HCT116 (cell line): ENCODE results near the gene PARP9. TPM values are rescaled to one million over a fixed set of nuclear protein-coding genes. Genes with fewer than 3 reads are reported as not detected.

Source experiments
- ATAC-seq: fragments of 200-7000 bp; cut with Tn5 transposase; 2 replicates; pipeline ENCODE4 v1.9.1; 2020; ENCODE audit warnings: mild to moderate bottlenecking, moderate library complexity
- BruUV-seq: library from RNA; stranded (reverse); fragments of 400-500 nt; replicated peaks from 2 replicates; lab custom pipeline; 2021; lab: Mats Ljungman, UMichigan
- CTCF ChIA-PET: fragments of 300-600 bp; sonication (Branson Sonifier 250); formaldehyde crosslinking; loops from one replicate; lab custom pipeline; 2021; ENCODE audit warnings: antibody characterized with exemption; lab: Charles Lee
- POLR2A ChIA-PET: fragments of 300-600, 350-600 bp; sonication (Branson Sonifier 250); formaldehyde crosslinking; loops from one replicate; lab custom pipeline; 2021; ENCODE audit warnings: antibody characterized with exemption; lab: Charles Lee
- RAD21 ChIA-PET, 2 experiments: fragments of 300-600 bp; sonication (Branson Sonifier 250); formaldehyde crosslinking; loops; one replicate each; lab custom pipeline; 2023; ENCODE audit warnings: low total read pairs in 2 of 2; ENCODE audit not compliant: uncharacterized antibody in 2 of 2, unreplicated experiment in 2 of 2, low non-redundant PET in 1 of 2; lab: Charles Lee
- DNase-seq: peaks from one replicate; pipeline ENCODE4 v3.0.0-alpha.2; 2010; ENCODE audit warnings: low read depth, low spot score
- H2AFZ ChIP-seq: fragments of 200-600 bp; shearing (Covaris generic), sonication (generic); 2 replicates; pipeline ENCODE4 v1.6.1; 2017; ENCODE audit warnings: low read depth, mixed run types, mixed read lengths, antibody characterized with exemption, low read length; ENCODE audit not compliant: poor library complexity, severe bottlenecking
- H3K27ac ChIP-seq: 2 replicates; pipeline ENCODE4 v1.5.1; 2012; ENCODE audit warnings: low read depth, low read length
- H3K27me3 ChIP-seq: fragments of 200-600 bp; sonication (generic); 2 replicates; pipeline ENCODE4 v1.6.1; 2016; ENCODE audit warnings: mixed run types, low read length, mixed read lengths; ENCODE audit not compliant: insufficient read depth
- H3K36me3 ChIP-seq, 2 experiments: fragments of 200-500 bp in 1 of 2; fragments of 200-600 bp in 1 of 2; sonication (Bioruptor generic) in 1 of 2; sonication (generic) in 1 of 2; 2 replicates each; pipeline versions ENCODE4 v1.5.1 to v1.6.1; 2014 to 2016; ENCODE audit warnings: low read length in 2 of 2, inconsistent platforms in 1 of 2, mixed read lengths in 1 of 2, mixed run types in 1 of 2; ENCODE audit not compliant: insufficient read depth in 2 of 2, control insufficient read depth in 1 of 2
- H3K4me1 ChIP-seq, 2 experiments: fragments of 200-600 bp in 1 of 2; sonication (generic) in 1 of 2; 2 replicates each; pipeline versions ENCODE4 v1.5.1 to v1.6.1; 2012 to 2017; ENCODE audit warnings: low read length in 2 of 2, inconsistent platforms in 1 of 2, mild to moderate bottlenecking in 1 of 2, mixed read lengths in 1 of 2, mixed run types in 1 of 2, moderate library complexity in 1 of 2; ENCODE audit not compliant: insufficient read depth in 2 of 2, control insufficient read depth in 1 of 2
- H3K4me2 ChIP-seq: fragments of 200-600 bp; sonication (generic); 2 replicates; pipeline ENCODE4 v1.6.1; 2017; ENCODE audit warnings: mixed run types, low read length, mixed read lengths
- H3K4me3 ChIP-seq, 2 experiments: fragments of 200-600 bp in 1 of 2; sonication (generic) in 1 of 2; replicated peaks in 1 of 2; 2 replicates each; pipeline ENCODE4 v1.5.1; 2011 to 2016; ENCODE audit warnings: low read length in 2 of 2, control low read depth in 1 of 2, low read depth in 1 of 2, mild to moderate bottlenecking in 1 of 2, mixed read lengths in 1 of 2, mixed run types in 1 of 2
- H3K79me2 ChIP-seq: fragments of 200-600 bp; sonication (generic); 2 replicates; pipeline ENCODE4 v1.6.1; 2017; ENCODE audit warnings: mild to moderate bottlenecking, mixed run types, low read length, moderate library complexity, mixed read lengths; ENCODE audit not compliant: insufficient read depth
- H3K9ac ChIP-seq: fragments of 200-600 bp; sonication (generic); 2 replicates; pipeline ENCODE4 v1.6.1; 2016; ENCODE audit warnings: low read length, mixed read lengths
- H3K9me2 ChIP-seq: fragments of 200-600 bp; sonication (generic), shearing (Covaris generic); 2 replicates; pipeline ENCODE4 v1.6.1; 2017; ENCODE audit warnings: mixed run types, mild to moderate bottlenecking, moderate library complexity; ENCODE audit not compliant: insufficient read depth
- H3K9me3 ChIP-seq, 2 experiments: fragments of 200-500 bp in 1 of 2; fragments of 200-600 bp in 1 of 2; sonication (Bioruptor generic) in 1 of 2; sonication (generic) in 1 of 2; 2 replicates each; pipeline ENCODE4 v1.6.1; 2014 to 2017; ENCODE audit warnings: low read length in 2 of 2, mixed read lengths in 2 of 2, inconsistent platforms in 1 of 2, low read depth in 1 of 2, mild to moderate bottlenecking in 1 of 2, mixed run types in 1 of 2, moderate library complexity in 1 of 2; ENCODE audit not compliant: control insufficient read depth in 1 of 2, insufficient read depth in 1 of 2
- H4K20me1 ChIP-seq: fragments of 200-600 bp; sonication (generic), shearing (Covaris generic); 2 replicates; pipeline ENCODE4 v1.6.1; 2017; ENCODE audit warnings: mixed run types, mild to moderate bottlenecking, moderate library complexity; ENCODE audit not compliant: insufficient read depth
- ATF3 ChIP-seq: IDR thresholded peaks from 2 replicates; pipeline ENCODE4 v1.6.1; 2012
- CBX3 ChIP-seq: IDR thresholded peaks from 2 replicates; pipeline ENCODE4 v1.6.1; 2012; ENCODE audit warnings: low read depth
- CTCF ChIP-seq, 3 experiments: fragments of 200-600 bp in 1 of 3; sonication (generic) in 1 of 3; IDR thresholded peaks in 2 of 3; conservative IDR thresholded peaks in 1 of 3; 2 replicates each; pipeline ENCODE4 v1.5.1; 2012 to 2017; ENCODE audit warnings: low read depth in 2 of 3, low read length in 2 of 3, antibody characterized with exemption in 1 of 3, borderline replicate concordance in 1 of 3, control low read depth in 1 of 3, mild to moderate bottlenecking in 1 of 3, mixed read lengths in 1 of 3, mixed run types in 1 of 3, moderate library complexity in 1 of 3; ENCODE audit not compliant: insufficient read depth in 1 of 3
- EGR1 ChIP-seq: IDR thresholded peaks from 2 replicates; pipeline ENCODE4 v1.6.1; 2012; ENCODE audit warnings: low read depth
- ELF1 ChIP-seq: IDR thresholded peaks from 2 replicates; pipeline ENCODE4 v1.6.1; 2012; ENCODE audit warnings: low read depth, borderline replicate concordance
- EZH2phosphoT487 ChIP-seq: fragments of 200-600 bp; IDR thresholded peaks from 2 replicates; pipeline ENCODE4 v1.6.1; 2018; ENCODE audit warnings: antibody characterized with exemption, borderline replicate concordance
- FOSL1 ChIP-seq: IDR thresholded peaks from 2 replicates; pipeline ENCODE4 v1.6.1; 2012; ENCODE audit warnings: low read depth
- JUND ChIP-seq: IDR thresholded peaks from 2 replicates; pipeline ENCODE4 v1.6.1; 2012
- MAX ChIP-seq: IDR thresholded peaks from 2 replicates; pipeline ENCODE4 v1.6.1; 2012
- POLR2A ChIP-seq: IDR thresholded peaks from 2 replicates; pipeline ENCODE4 v1.7.0; 2011; ENCODE audit warnings: borderline replicate concordance; ENCODE audit not compliant: insufficient read depth, insufficient read length; ENCODE audit errors: extremely low read depth
- POLR2AphosphoS5 ChIP-seq: IDR thresholded peaks from 2 replicates; pipeline ENCODE4 v1.6.1; 2011; ENCODE audit warnings: mild to moderate bottlenecking, low read depth, low read length, moderate library complexity
- REST ChIP-seq: IDR thresholded peaks from 2 replicates; pipeline ENCODE4 v1.6.1; 2012; ENCODE audit warnings: low read depth
- SIN3A ChIP-seq: IDR thresholded peaks from 2 replicates; pipeline ENCODE4 v1.6.1; 2012; ENCODE audit warnings: low read depth
- SP1 ChIP-seq: IDR thresholded peaks from 2 replicates; pipeline ENCODE4 v1.6.1; 2012; ENCODE audit warnings: low read depth
- SRF ChIP-seq: IDR thresholded peaks from 2 replicates; pipeline ENCODE4 v1.6.1; 2012; ENCODE audit warnings: low read depth
- TCF7L2 ChIP-seq: IDR thresholded peaks from 2 replicates; pipeline ENCODE4 v1.7.0; 2011; ENCODE audit warnings: borderline replicate concordance, inconsistent platforms; ENCODE audit not compliant: insufficient read depth, insufficient read length; ENCODE audit errors: extremely low read depth
- YY1 ChIP-seq: IDR thresholded peaks from 2 replicates; pipeline ENCODE4 v1.6.1; 2011; ENCODE audit warnings: low read length, low read depth, moderate library complexity, mild to moderate bottlenecking; ENCODE audit not compliant: insufficient replicate concordance; ENCODE audit errors: extremely low read depth
- ZBTB33 ChIP-seq: IDR thresholded peaks from 2 replicates; pipeline ENCODE4 v1.6.1; 2011; ENCODE audit warnings: mild to moderate bottlenecking, low read length, moderate library complexity; ENCODE audit not compliant: insufficient replicate concordance; ENCODE audit errors: extremely low read depth
- ZFX ChIP-seq: fragments of 450-650 bp; IDR thresholded peaks from 2 replicates; pipeline ENCODE4 v1.6.1; 2017
- ZNF274 ChIP-seq: fragments of 200-500 bp; sonication (Bioruptor generic); IDR thresholded peaks from 2 replicates; pipeline ENCODE4 v1.6.1; 2014; ENCODE audit warnings: mild to moderate bottlenecking, low read depth, low read length, inconsistent platforms
- intact Hi-C: fragments of 100-400 bp; cut with micrococcal nuclease; formaldehyde crosslinking; loops from 2 replicates; pipeline ENCODE4 v1.10.0; 2022
- total RNA-seq: library from RNA; stranded (reverse); gene quantifications from one replicate; pipeline ENCODE4 v1.2.1, GENCODE V29; 2021; ENCODE audit not compliant: unreplicated experiment

The PARP9 gene
- total RNA-seq, 1 experiment from 2014 or later = 9.5 TPM

- TF ChIP-seq SIN3A = no peak
- TF ChIP-seq FOSL1 = no peak
- no peak for TF ChIP-seq SRF
- TF ChIP-seq ATF3 = no peak
- no peak for TF ChIP-seq CBX3
- TF ChIP-seq CTCF (IDR thresholded peaks at IDR 0.05 in 2 of 3, conservative IDR thresholded peaks at IDR 0.05 in 1 of 3; ENCODE audit: borderline replicate concordance in 1 of 3, insufficient read depth in 1 of 3, low read depth in 2 of 3, low read length in 2 of 3) = no peak
- no peak for TF ChIP-seq ZNF274
- no peak for TF ChIP-seq YY1
- TF ChIP-seq REST = no peak
- TF ChIP-seq ELF1 = no peak
- no peak for TF ChIP-seq POLR2AphosphoS5
- no peak for TF ChIP-seq MAX
- TF ChIP-seq JUND = no peak
- TF ChIP-seq ZFX = no peak
- no peak for TF ChIP-seq TCF7L2
- TF ChIP-seq POLR2A = no peak
- TF ChIP-seq EGR1 = no peak
- TF ChIP-seq ZBTB33 = no peak
- no peak for TF ChIP-seq EZH2phosphoT487
- no peak for TF ChIP-seq SP1
- H3K4me3 ChIP-seq = no peak overlapping the region
- POLR2A ChIA-PET = no interaction called here
- H3K9ac ChIP-seq = no peak overlapping the region
- CTCF ChIA-PET = no interaction called here
- no peak overlapping the region for H2AFZ ChIP-seq
- no peak for DNase-seq
- no peak overlapping the region for H3K27ac ChIP-seq
- intact Hi-C loops = no loop called here
- peaks cover 7% of the 10 kb centered on the region; the same call in 1 of the 2 replicates for H4K20me1 ChIP-seq
- peaks cover 59% of the 10 kb centered on the region for H3K79me2 ChIP-seq
- ATAC-seq = 0 out of 2 replicates have a peak, but pooled peaks have one; percentile 27
- H3K4me2 ChIP-seq = no peak overlapping the region
- H3K4me1 ChIP-seq = peaks cover 2 to 18% of the 10 kb centered on the region in 2 experiments; a peak in 3 of 4 replicates
- no TSS peak for BruUV-seq
- no peaks in the 10 kb centered on the region for H3K27me3 ChIP-seq
- no peaks in the 10 kb centered on the region for H3K9me3 ChIP-seq
- peaks cover 3% of the 10 kb centered on the region in 2 experiments; a peak in 3 of 4 replicates for H3K36me3 ChIP-seq
- RAD21 ChIA-PET = no interaction called here
- H3K9me2 ChIP-seq = no peaks in the 10 kb centered on the region
Measured at GRCh38 chr3:122493296-122493695, 70.8 kb downstream of the PARP9 start.
